ENCODE measurements around the gene PPP6R3.

- TF ChIP-seq CTCF (IDR thresholded peaks at IDR 0.05) = no peak
- no peak for TF ChIP-seq POLR2A (IDR thresholded peaks at IDR 0.05)
Observed at GRCh38 chr11:68469642-68470041, 9.1 kb downstream of the PPP6R3 start.

Measured in thyroid gland (tissue), 4 donors.